Thyroid gland (tissue), 4 donors: ENCODE measurements around the gene IL7R. TPM values are rescaled to one million over a fixed set of nuclear protein-coding genes. Genes with fewer than 3 reads are reported as not detected.

ENCODE experiments used
- DNase-seq, 2 donors: peaks; one replicate each; pipeline ENCODE4 v3.0.0-alpha.2; 2019
- H3K27ac ChIP-seq, 3 donors: fragments of 200-600 bp; sonication (generic); 1 replicate in 2 of 3; 2 replicates in 1 of 3; pipeline ENCODE4 v1.5.1; 2016 to 2019; ENCODE audit warnings: mild to moderate bottlenecking in 1 of 3, moderate library complexity in 1 of 3
- H3K27me3 ChIP-seq: fragments of 200-600 bp; sonication (generic); one replicate; pipeline ENCODE4 v1.5.1; 2019
- H3K36me3 ChIP-seq, 2 donors: fragments of 200-600 bp; sonication (generic); one replicate each; pipeline ENCODE4 v1.5.1; 2016 to 2019
- H3K4me1 ChIP-seq, 2 donors: fragments of 200-600 bp; sonication (generic); one replicate each; pipeline ENCODE4 v1.5.1; 2017 to 2019
- H3K4me3 ChIP-seq, 3 donors: fragments of 200-600 bp; sonication (generic); replicated peaks in 1 of 3; 1 replicate in 2 of 3; 2 replicates in 1 of 3; pipeline ENCODE4 v1.5.1; 2016; ENCODE audit warnings: mild to moderate bottlenecking in 1 of 3
- H3K9me3 ChIP-seq: fragments of 200-600 bp; sonication (generic); one replicate; pipeline ENCODE4 v1.5.1; 2017
- POLR2A ChIP-seq, 2 donors: fragments of 450-650 bp; IDR thresholded peaks; one replicate each; pipeline ENCODE4 v1.6.1; 2017; ENCODE audit warnings: antibody characterized with exemption in 2 of 2, mild to moderate bottlenecking in 2 of 2, moderate library complexity in 1 of 2
- WGBS, 2 donors: methylation state at CpG; one replicate each; pipeline ENCODE4 v1.1.5; 2017; 5-methylcytosine and 5-hydroxymethylcytosine counted together
- intact Hi-C: fragments of 100-400 bp; cut with DNase I; formaldehyde crosslinking; loops from one replicate; pipeline ENCODE4 v1.15.1; 2023
- total RNA-seq, 4 donors: library from RNA; depleted of rRNA; stranded (reverse); fragments of >200 nt; gene quantifications; one replicate each; pipeline ENCODE4 v1.2.3, GENCODE V29; 2016
- TF ChIP-seq, protein P1 (sequence below), 6 experiments: fragments of 200-600 bp in 3 of 6; fragments of 450-650 bp in 3 of 6; sonication (generic) in 3 of 6; IDR thresholded peaks; one replicate each; pipeline ENCODE4 v1.5.1; 2016 to 2019; ENCODE audit warnings: antibody characterized with exemption in 6 of 6, mild to moderate bottlenecking in 2 of 6, inconsistent platforms in 1 of 6, moderate library complexity in 1 of 6

The IL7R gene
- total RNA-seq, 4 donors from 2014 or later = 12.7 to 29.0 (median 15.1) TPM

DNA sequence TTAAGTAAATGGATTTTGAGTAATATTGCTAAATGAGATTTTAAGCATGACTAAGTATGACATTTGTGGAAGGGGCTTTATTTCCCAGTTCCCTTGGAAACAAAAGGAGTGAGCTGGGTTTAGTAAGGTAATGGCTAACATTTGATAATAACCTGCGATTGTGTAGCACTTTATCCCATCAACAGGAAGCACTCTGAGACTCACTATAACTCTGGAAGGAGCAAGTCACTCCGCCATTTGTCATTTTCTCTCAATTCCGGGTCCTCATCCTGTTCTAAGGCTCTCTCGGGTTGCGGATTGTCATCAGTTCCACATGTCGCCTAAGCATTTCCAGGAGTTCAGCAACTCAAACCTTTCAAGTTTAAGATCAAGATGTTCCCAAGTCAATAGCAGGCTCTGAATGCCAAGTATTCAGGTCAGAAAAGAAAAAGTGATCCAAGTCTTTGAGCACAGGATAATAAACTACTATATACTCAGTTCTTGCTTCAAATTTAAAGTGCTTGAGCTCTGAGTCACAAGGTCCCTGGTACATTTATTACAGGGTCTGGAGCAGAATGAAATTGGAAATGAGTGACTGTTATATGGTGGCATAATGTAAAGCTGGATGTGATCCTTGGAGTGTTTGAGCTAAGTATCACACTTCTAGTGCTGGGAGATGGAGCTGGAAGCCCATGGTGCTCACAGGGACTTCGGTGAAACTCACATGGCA lies 42.4 kb downstream of the IL7R start:
- WGBS, 2 donors = 88 to 89% methylated on average over 7 of the region's 7 CpGs
- H3K4me3 ChIP-seq = no peak overlapping the region
- H3K27me3 ChIP-seq = no peaks in the 10 kb centered on the region
- H3K36me3 ChIP-seq = no peaks in the 10 kb centered on the region
- H3K4me1 ChIP-seq = no peaks in the 10 kb centered on the region
- intact Hi-C loops = no loop called here
- no peak for DNase-seq
- no peak for TF ChIP-seq POLR2A (IDR thresholded peaks at IDR 0.05)
- TF ChIP-seq, protein P1, sequence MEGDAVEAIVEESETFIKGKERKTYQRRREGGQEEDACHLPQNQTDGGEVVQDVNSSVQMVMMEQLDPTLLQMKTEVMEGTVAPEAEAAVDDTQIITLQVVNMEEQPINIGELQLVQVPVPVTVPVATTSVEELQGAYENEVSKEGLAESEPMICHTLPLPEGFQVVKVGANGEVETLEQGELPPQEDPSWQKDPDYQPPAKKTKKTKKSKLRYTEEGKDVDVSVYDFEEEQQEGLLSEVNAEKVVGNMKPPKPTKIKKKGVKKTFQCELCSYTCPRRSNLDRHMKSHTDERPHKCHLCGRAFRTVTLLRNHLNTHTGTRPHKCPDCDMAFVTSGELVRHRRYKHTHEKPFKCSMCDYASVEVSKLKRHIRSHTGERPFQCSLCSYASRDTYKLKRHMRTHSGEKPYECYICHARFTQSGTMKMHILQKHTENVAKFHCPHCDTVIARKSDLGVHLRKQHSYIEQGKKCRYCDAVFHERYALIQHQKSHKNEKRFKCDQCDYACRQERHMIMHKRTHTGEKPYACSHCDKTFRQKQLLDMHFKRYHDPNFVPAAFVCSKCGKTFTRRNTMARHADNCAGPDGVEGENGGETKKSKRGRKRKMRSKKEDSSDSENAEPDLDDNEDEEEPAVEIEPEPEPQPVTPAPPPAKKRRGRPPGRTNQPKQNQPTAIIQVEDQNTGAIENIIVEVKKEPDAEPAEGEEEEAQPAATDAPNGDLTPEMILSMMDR (IDR thresholded peaks at IDR 0.05) = no peak
- no peak overlapping the region for H3K27ac ChIP-seq
- no peaks in the 10 kb centered on the region for H3K9me3 ChIP-seq

GRCh38 chr5:35899800-35900199 lies 43.1 kb downstream of the IL7R start:
- Histone ChIP-seq H3K27ac (no peak overlapping the region), H3K4me3 (no peak overlapping the region), H3K9me3 (no peaks in the 10 kb centered on the region), H3K27me3 (no peaks in the 10 kb centered on the region), H3K36me3 (no peaks in the 10 kb centered on the region), H3K4me1 (no peaks in the 10 kb centered on the region)
- no peak for DNase-seq
- 53 to 56% methylated on average over 3 of the region's 3 CpGs for WGBS, 2 donors
- intact Hi-C loops = no loop called here
- TF ChIP-seq, protein P1 (IDR thresholded peaks at IDR 0.05) = no peak
- TF ChIP-seq POLR2A (IDR thresholded peaks at IDR 0.05) = no peak

DNA sequence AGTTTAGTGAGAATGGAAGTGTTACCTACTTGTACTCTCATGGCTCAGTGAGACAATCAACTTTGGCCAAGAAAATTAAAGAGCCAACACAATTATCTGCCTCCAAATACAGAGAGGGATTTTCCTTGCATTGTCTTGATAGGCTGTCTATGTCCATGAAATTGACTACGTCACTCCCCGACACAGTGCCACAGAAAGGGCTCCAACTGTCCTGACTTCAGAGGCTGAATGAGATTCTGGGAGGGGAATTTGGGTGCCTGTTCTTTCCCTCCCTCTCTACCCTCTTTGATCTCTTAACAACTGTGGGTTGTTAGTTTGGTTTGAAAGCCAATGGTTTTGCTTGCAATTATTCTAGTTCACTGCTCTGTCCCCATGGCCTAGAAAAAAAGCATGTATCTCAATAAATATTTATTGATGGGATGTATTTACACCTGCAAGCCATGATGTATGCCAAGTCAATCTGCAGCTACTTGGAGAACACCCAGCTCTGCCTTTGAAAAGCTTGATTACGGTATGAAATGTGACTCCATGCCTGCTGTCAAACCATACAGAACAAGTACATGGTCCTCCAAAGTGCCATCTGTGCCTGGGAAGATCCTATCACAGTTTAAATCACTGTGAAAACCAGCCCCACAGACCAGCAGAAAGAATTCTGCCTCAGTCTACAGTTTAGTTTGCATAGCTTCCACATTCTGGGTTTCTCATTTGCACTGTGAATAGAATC lies 44.4 kb downstream of the IL7R start:
- no peak overlapping the region for H3K4me3 ChIP-seq
- no peaks in the 10 kb centered on the region for H3K36me3 ChIP-seq
- TF ChIP-seq, protein P1 (IDR thresholded peaks at IDR 0.05) = no peak
- TF ChIP-seq POLR2A (IDR thresholded peaks at IDR 0.05) = no peak
- 93 to 94% methylated on average over 3 of the region's 3 CpGs for WGBS, 2 donors
- no peaks in the 10 kb centered on the region for H3K4me1 ChIP-seq
- intact Hi-C loops = no loop called here
- H3K27ac ChIP-seq = no peak overlapping the region
- H3K27me3 ChIP-seq = no peaks in the 10 kb centered on the region
- H3K9me3 ChIP-seq = no peaks in the 10 kb centered on the region
- no peak for DNase-seq

DNA sequence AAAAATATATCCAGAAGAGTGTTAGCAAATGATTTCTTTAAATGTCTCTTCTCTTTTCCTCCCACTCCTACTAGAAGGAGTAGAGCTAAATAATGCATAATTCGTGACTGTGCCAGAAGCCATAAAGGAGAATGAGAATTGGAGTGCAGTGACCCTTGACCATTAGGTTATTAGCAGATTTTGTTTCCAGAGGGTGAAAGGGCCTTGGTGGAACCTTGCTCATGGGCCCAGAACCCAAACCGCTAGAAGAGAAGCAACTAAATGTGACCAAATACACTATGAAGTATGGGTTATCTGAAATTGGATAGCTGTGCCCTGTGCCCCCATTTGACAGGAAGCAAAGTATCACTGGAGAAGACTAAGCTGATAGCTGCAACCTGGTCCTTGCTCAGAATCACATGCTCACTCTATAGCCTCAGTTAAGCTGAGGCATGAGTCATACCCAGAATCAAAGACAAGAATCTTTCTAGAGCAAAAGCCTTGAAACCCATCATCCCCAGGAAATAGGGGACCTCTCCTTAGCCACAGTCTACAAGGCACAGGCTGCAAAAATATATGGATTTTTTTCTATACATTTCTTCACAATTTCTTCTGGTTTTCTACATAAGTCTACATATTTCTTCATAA lies 45.5 kb downstream of the IL7R start:
- no peak for TF ChIP-seq POLR2A (IDR thresholded peaks at IDR 0.05)
- TF ChIP-seq, protein P1 (IDR thresholded peaks at IDR 0.05) = no peak
- WGBS, 2 donors = 88 to 91% methylated on average over 2 of the region's 2 CpGs
- Histone ChIP-seq H3K27me3 (no peaks in the 10 kb centered on the region), H3K4me3 (no peak overlapping the region), H3K9me3 (no peaks in the 10 kb centered on the region), H3K27ac (no peak overlapping the region), H3K4me1 (no peaks in the 10 kb centered on the region), H3K36me3 (no peaks in the 10 kb centered on the region)
- DNase-seq = no peak
- intact Hi-C loops = no loop called here
